Measurements from ENCODE around the gene FAM32A.

The FAM32A gene

GRCh38 chr19:16226878-16227836, 41.9 kb downstream of the FAM32A start:
- peaks cover 97% of the 10 kb centered on the region for H3K36me3 ChIP-seq (ENCODE audit: control insufficient read depth, insufficient read depth, low read length, severe bottlenecking)
- H3K9me3 ChIP-seq (ENCODE audit: control insufficient read depth, low read length): peaks cover 7% of the 10 kb centered on the region
- H3K4me1 ChIP-seq (ENCODE audit: control insufficient read depth, insufficient read depth, low read length): no peaks in the 10 kb centered on the region
- DNase-seq (ENCODE audit: low read depth): no peak
- H3K4me3 ChIP-seq (ENCODE audit: low read length): no peak overlapping the region
- no peak overlapping the region for H3K9ac ChIP-seq (ENCODE audit: low read length)
- no peaks in the 10 kb centered on the region for H3K27me3 ChIP-seq (replicated peaks; ENCODE audit: control insufficient read depth, insufficient read depth, low read length)

DNA sequence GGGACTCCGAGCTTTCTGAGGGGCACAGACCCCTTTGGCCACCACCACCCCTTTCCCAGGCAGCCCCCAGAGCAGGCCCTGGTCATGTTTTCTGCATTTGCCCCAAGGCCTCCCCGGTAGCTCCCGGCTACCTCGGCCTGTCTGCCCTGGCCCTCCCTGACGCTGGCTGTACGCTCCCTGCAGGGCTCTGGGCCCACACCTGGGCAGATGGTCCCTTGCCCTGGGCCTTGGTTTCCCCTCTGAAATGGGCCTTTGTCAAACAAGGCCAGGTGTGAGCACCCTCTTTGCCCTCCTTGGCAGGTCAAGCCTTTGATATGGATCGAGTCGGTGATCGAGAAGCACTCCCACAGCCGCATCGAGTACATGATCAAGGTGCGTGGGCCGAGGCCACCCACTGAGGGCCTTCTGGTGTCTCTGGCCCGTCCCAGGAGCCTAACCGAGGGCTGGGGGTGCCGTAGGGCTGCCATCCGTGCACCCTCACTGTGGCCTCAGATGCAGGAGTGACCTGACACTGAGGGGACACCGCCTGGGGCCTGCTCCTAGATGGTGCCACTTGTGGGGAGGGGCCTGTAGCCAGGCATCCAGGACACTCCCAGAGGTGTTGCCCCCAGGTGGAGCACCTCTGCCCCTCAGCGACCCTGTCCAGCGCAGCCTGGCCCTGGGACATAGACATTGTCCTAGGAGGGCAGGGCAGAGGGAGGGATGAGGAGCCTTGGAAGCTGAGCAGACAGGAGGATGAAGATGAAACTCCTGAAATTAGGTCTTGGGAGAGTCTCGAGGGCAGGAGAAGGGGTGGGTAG, 42.8 kb downstream of the FAM32A start:
- peaks cover 97% of the 10 kb centered on the region for H3K36me3 ChIP-seq (ENCODE audit: control insufficient read depth, insufficient read depth, low read length, severe bottlenecking)
- no peaks in the 10 kb centered on the region for H3K4me1 ChIP-seq (ENCODE audit: control insufficient read depth, insufficient read depth, low read length)

GRCh38 chr19:16228637-16229321, 43.6 kb downstream of the FAM32A start:
- H3K27me3 ChIP-seq (replicated peaks; ENCODE audit: control insufficient read depth, insufficient read depth, low read length): no peaks in the 10 kb centered on the region
- peaks cover 97% of the 10 kb centered on the region for H3K36me3 ChIP-seq (ENCODE audit: control insufficient read depth, insufficient read depth, low read length, severe bottlenecking)
- H3K4me3 ChIP-seq (ENCODE audit: low read length): no peak overlapping the region
- no peak for DNase-seq (ENCODE audit: low read depth)
- H3K9me3 ChIP-seq (ENCODE audit: control insufficient read depth, low read length): no peaks in the 10 kb centered on the region
- H3K9ac ChIP-seq (ENCODE audit: low read length): no peak overlapping the region
- H3K4me1 ChIP-seq (ENCODE audit: control insufficient read depth, insufficient read depth, low read length): no peaks in the 10 kb centered on the region

More for the DNA sequence above, 42.8 kb downstream of the FAM32A start:
- no peak for DNase-seq (ENCODE audit: low read depth)
- Histone ChIP-seq H3K9ac (ENCODE audit: low read length) (no peak overlapping the region), H3K4me3 (ENCODE audit: low read length) (no peak overlapping the region), H3K9me3 (ENCODE audit: control insufficient read depth, low read length) (no peaks in the 10 kb centered on the region), H3K27me3 (replicated peaks; ENCODE audit: control insufficient read depth, insufficient read depth, low read length) (no peaks in the 10 kb centered on the region)

- Histone ChIP-seq H3K4me3 (ENCODE audit: low read length) (no peak overlapping the region), H3K36me3 (ENCODE audit: control insufficient read depth, insufficient read depth, low read length, severe bottlenecking) (peaks cover 97% of the 10 kb centered on the region), H3K9ac (ENCODE audit: low read length) (no peak overlapping the region), H3K9me3 (ENCODE audit: control insufficient read depth, low read length) (no peaks in the 10 kb centered on the region), H3K4me1 (ENCODE audit: control insufficient read depth, insufficient read depth, low read length) (no peaks in the 10 kb centered on the region), H3K27me3 (replicated peaks; ENCODE audit: control insufficient read depth, insufficient read depth, low read length) (no peaks in the 10 kb centered on the region)
- DNase-seq (ENCODE audit: low read depth): no peak
These were observed 44.1 kb downstream of the FAM32A start for GRCh38 chr19:16229322-16229641.

- no peak overlapping the region for H3K9ac ChIP-seq (ENCODE audit: low read length)
- H3K4me3 ChIP-seq (ENCODE audit: low read length): no peak overlapping the region
- H3K27me3 ChIP-seq (replicated peaks; ENCODE audit: control insufficient read depth, insufficient read depth, low read length): no peaks in the 10 kb centered on the region
- H3K36me3 ChIP-seq (ENCODE audit: control insufficient read depth, insufficient read depth, low read length, severe bottlenecking): peaks cover 93% of the 10 kb centered on the region
- no peaks in the 10 kb centered on the region for H3K9me3 ChIP-seq (ENCODE audit: control insufficient read depth, low read length)
- DNase-seq (ENCODE audit: low read depth): no peak
- no peaks in the 10 kb centered on the region for H3K4me1 ChIP-seq (ENCODE audit: control insufficient read depth, insufficient read depth, low read length)
These were observed 46.9 kb downstream of the FAM32A start for GRCh38 chr19:16232127-16232526.

DNA sequence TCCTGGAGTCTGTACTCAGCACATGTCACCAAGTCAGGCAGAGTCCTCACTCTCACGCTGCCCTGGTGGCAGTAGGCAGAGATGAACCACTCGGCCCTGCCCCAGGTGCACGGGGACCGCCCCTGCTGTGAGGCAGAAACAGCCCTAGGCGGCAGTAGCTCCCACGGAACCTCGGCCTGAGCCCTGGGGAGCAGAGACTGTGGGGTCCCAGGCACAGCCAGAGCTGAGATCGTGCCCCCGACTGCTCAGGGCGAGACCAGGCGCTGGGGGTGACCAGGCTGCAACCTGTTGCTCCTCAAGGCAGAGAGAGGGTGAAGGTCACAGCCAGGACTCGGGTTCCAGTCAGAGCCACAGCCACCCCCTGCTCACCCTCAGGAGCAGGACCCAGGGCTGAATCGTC, 47.4 kb downstream of the FAM32A start:
- no peaks in the 10 kb centered on the region for H3K27me3 ChIP-seq (replicated peaks; ENCODE audit: control insufficient read depth, insufficient read depth, low read length)
- H3K4me3 ChIP-seq (ENCODE audit: low read length): no peak overlapping the region
- H3K4me1 ChIP-seq (ENCODE audit: control insufficient read depth, insufficient read depth, low read length): no peaks in the 10 kb centered on the region
- no peaks in the 10 kb centered on the region for H3K9me3 ChIP-seq (ENCODE audit: control insufficient read depth, low read length)
- H3K36me3 ChIP-seq (ENCODE audit: control insufficient read depth, insufficient read depth, low read length, severe bottlenecking): peaks cover 89% of the 10 kb centered on the region
- no peak overlapping the region for H3K9ac ChIP-seq (ENCODE audit: low read length)
- DNase-seq (ENCODE audit: low read depth): no peak

GRCh38 chr19:16233081-16233776, 48.0 kb downstream of the FAM32A start:
- Histone ChIP-seq H3K9ac (ENCODE audit: low read length) (no peak overlapping the region), H3K27me3 (replicated peaks; ENCODE audit: control insufficient read depth, insufficient read depth, low read length) (no peaks in the 10 kb centered on the region), H3K4me1 (ENCODE audit: control insufficient read depth, insufficient read depth, low read length) (no peaks in the 10 kb centered on the region), H3K4me3 (ENCODE audit: low read length) (no peak overlapping the region), H3K9me3 (ENCODE audit: control insufficient read depth, low read length) (no peaks in the 10 kb centered on the region), H3K36me3 (ENCODE audit: control insufficient read depth, insufficient read depth, low read length, severe bottlenecking) (peaks cover 82% of the 10 kb centered on the region)
- DNase-seq (ENCODE audit: low read depth): no peak

- Histone ChIP-seq H3K4me1 (ENCODE audit: control insufficient read depth, insufficient read depth, low read length) (no peaks in the 10 kb centered on the region), H3K4me3 (ENCODE audit: low read length) (no peak overlapping the region), H3K27me3 (replicated peaks; ENCODE audit: control insufficient read depth, insufficient read depth, low read length) (no peaks in the 10 kb centered on the region), H3K9me3 (ENCODE audit: control insufficient read depth, low read length) (no peaks in the 10 kb centered on the region), H3K36me3 (ENCODE audit: control insufficient read depth, insufficient read depth, low read length, severe bottlenecking) (peaks cover 74% of the 10 kb centered on the region), H3K9ac (ENCODE audit: low read length) (no peak overlapping the region)
- DNase-seq (ENCODE audit: low read depth): no peak
These were observed 48.8 kb downstream of the FAM32A start for GRCh38 chr19:16233836-16234551.

GRCh38 chr19:16234552-16235445, 49.6 kb downstream of the FAM32A start:
- peaks cover 66% of the 10 kb centered on the region for H3K36me3 ChIP-seq (ENCODE audit: control insufficient read depth, insufficient read depth, low read length, severe bottlenecking)
- H3K27me3 ChIP-seq (replicated peaks; ENCODE audit: control insufficient read depth, insufficient read depth, low read length): no peaks in the 10 kb centered on the region
- H3K4me3 ChIP-seq (ENCODE audit: low read length): no peak overlapping the region
- no peaks in the 10 kb centered on the region for H3K4me1 ChIP-seq (ENCODE audit: control insufficient read depth, insufficient read depth, low read length)
- no peaks in the 10 kb centered on the region for H3K9me3 ChIP-seq (ENCODE audit: control insufficient read depth, low read length)
- DNase-seq (ENCODE audit: low read depth): no peak
- no peak overlapping the region for H3K9ac ChIP-seq (ENCODE audit: low read length)

All from adipocyte (in vitro differentiated cells).